Measurements from ENCODE around the gene CACNB2.

- TF ChIP-seq CTCF (conservative IDR thresholded peaks at IDR 0.05), result no peak
- TF ChIP-seq EZH2 (IDR thresholded peaks at IDR 0.05; ENCODE audit: low read depth), result no peak
Observed at GRCh38 chr10:18252086-18252485, 111.9 kb downstream of the CACNB2 start.
